Ectodermal cell (in vitro differentiated cells): ENCODE data around the gene CYP4B1.
"Not testable (repeated sequence)": the region's sequence is repeated elsewhere in the genome, so short reads cannot be mapped to it uniquely, and the experiment has no call there.

Experiments used
- H3K27ac ChIP-seq: 2 replicates; pipeline ENCODE4 v1.7.0; 2013; ENCODE audit warnings: mild to moderate bottlenecking, low read depth, low read length; ENCODE audit not compliant: insufficient read depth, poor library complexity, severe bottlenecking
- H3K27me3 ChIP-seq: 2 replicates; pipeline ENCODE4 v1.7.0; 2013; ENCODE audit warnings: mild to moderate bottlenecking, low read length; ENCODE audit not compliant: insufficient read depth, control insufficient read depth, poor library complexity, severe bottlenecking
- H3K36me3 ChIP-seq: one replicate; pipeline ENCODE4 v1.7.0; 2013; ENCODE audit warnings: low read length; ENCODE audit not compliant: control insufficient read depth, insufficient read depth
- H3K4me1 ChIP-seq: one replicate; pipeline ENCODE4 v1.7.0; 2013; ENCODE audit warnings: low read length; ENCODE audit not compliant: control insufficient read depth, insufficient read depth
- H3K4me3 ChIP-seq: 2 replicates; pipeline ENCODE4 v1.7.0; 2013; ENCODE audit warnings: low read depth, low read length, control low read depth; ENCODE audit not compliant: insufficient read depth
- H3K9me3 ChIP-seq: 2 replicates; pipeline ENCODE4 v1.7.0; 2013; ENCODE audit warnings: mild to moderate bottlenecking, low read length, moderate library complexity; ENCODE audit not compliant: control insufficient read depth
- WGBS, 2 experiments: methylation state at CpG; one replicate each; pipeline ENCODE4 v1.1.7; 2013; ENCODE audit warnings: missing lambda C conversion rate in 2 of 2; 5-methylcytosine and 5-hydroxymethylcytosine counted together

The CYP4B1 gene

DNA sequence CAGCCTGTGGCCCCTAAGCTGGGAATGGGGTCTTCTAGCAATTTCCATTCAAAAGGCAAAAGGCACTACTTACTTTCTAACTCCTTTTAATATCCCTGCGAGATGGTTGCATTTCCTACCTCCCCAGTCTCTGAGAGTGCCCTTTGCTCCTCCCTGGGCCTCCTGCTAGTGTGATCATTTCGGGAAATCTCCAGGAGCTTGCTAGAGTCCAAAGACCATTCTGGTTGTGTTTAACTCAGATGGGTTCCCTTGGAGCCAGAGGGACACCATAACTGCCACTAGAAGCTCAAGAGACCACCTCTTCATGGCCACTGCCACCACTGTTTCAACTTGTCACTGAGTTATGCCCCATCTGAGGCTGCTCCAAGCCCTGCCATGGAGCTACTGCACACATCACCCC is 34.4 kb upstream of the CYP4B1 start:
- no peak overlapping the region for H3K4me3 ChIP-seq
- no peaks in the 10 kb centered on the region for H3K36me3 ChIP-seq
- H3K9me3 ChIP-seq = no peaks in the 10 kb centered on the region
- WGBS, 2 experiments = 90 to 94% methylated on average over 2 of the region's 2 CpGs
- H3K27ac ChIP-seq = no peak overlapping the region
- H3K4me1 ChIP-seq = no peaks in the 10 kb centered on the region
- no peaks in the 10 kb centered on the region for H3K27me3 ChIP-seq

DNA sequence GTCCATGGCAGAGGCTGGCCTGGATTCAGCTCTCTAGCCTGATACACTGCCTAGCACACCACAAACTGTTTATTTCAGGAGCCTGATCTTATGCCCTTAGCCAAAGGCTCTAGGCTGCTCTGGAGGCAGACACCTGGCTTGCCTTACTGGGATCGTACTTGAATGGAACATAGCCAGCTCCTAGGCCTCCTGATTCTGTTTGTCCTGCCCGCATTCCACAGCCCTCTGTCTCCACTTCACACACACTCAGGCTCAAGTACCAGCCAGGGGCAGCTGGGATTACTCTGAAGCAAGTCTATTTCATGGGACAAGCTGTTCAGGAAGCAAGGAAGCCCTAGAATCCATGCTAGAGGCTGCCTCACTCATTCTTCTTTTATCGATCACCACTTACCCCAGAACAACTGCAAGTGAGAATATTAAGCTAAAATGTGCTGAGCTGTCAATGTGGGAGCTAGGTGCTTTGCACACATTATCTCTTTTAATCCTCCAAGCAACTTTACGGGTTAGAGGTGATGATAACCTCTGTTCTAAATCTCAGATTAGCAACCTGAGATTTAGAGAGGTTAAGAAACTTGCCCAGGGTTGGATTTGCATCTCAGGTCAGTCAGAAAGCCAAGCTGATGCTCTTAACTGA is 31.1 kb upstream of the CYP4B1 start:
- H3K4me3 ChIP-seq = no peak overlapping the region
- H3K27me3 ChIP-seq = no peaks in the 10 kb centered on the region
- H3K4me1 ChIP-seq = no peaks in the 10 kb centered on the region
- WGBS, 2 experiments = 88 to 97% methylated on average over 3 to 4 of the region's 4 CpGs
- H3K27ac ChIP-seq = no peak overlapping the region
- H3K36me3 ChIP-seq = no peaks in the 10 kb centered on the region
- no peaks in the 10 kb centered on the region for H3K9me3 ChIP-seq

DNA sequence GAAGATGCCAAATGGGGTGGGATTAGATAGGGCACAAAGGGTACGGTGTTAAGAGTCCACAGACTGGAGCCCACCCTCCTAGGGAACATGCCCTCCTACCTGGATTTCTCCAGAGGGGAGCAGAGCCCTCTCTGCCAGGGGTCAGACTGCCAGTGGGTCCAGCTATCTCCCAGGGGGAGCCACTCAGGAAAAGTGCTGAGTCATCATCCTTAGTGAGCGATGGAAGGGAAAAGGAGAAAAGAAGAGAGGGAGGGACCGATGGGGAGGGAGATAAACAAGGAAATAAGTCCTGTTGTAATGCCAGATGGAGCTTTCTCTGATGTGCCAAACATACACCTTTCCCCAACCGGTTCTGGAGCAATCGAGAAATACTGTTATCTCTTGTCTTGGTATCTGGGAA is 30.4 kb upstream of the CYP4B1 start:
- no peaks in the 10 kb centered on the region for H3K9me3 ChIP-seq
- whole genome bisulfite sequencing, 2 experiments = 93 to 96% methylated on average over 5 of the region's 5 CpGs
- no peaks in the 10 kb centered on the region for H3K36me3 ChIP-seq
- no peaks in the 10 kb centered on the region for H3K4me1 ChIP-seq
- H3K4me3 ChIP-seq = no peak overlapping the region
- no peak overlapping the region for H3K27ac ChIP-seq
- H3K27me3 ChIP-seq = no peaks in the 10 kb centered on the region

DNA sequence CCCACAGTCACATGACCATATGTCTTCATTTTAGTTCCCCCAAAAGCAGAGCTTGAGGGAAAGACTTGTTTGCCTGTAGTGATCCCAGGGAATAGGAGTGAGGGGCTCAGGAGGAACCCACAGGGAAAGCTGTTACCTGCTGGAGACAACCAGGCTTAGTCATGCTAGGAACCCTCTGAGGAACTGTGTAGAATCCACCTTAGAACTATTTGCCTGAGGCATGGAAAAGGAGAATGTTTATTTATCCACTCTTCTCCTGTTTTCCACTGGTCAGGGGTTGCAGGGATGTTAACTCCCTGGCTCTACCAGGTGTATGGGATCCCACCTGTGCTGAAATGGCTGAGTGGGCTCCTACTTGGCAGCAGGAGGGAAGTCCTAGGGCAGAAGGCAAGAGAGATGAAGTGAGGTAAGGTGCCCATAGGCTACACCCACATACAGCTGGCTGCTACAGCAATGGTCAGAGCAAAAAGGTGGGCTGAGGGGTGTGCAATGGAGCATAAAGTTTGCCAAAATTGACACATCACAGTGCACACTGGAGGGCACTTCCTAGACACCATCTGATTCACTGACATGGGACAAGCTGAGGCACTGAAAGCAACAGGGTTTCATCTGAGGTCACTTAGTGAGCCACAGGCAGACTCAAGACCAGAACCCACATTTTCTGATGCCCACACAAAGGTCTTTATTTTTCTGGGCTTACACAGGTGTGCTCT is 29.7 kb upstream of the CYP4B1 start:
- H3K4me1 ChIP-seq = no peaks in the 10 kb centered on the region
- no peaks in the 10 kb centered on the region for H3K9me3 ChIP-seq
- no peak overlapping the region for H3K4me3 ChIP-seq
- no peaks in the 10 kb centered on the region for H3K27me3 ChIP-seq
- no peaks in the 10 kb centered on the region for H3K36me3 ChIP-seq
- H3K27ac ChIP-seq = no peak overlapping the region

- Histone ChIP-seq H3K9me3 (no peaks in the 10 kb centered on the region), H3K36me3 (no peaks in the 10 kb centered on the region), H3K4me3 (no peak overlapping the region), H3K4me1 (no peaks in the 10 kb centered on the region), H3K27ac (no peak overlapping the region), H3K27me3 (no peaks in the 10 kb centered on the region)
- WGBS, 2 experiments = 92 to 93% methylated on average over 3 of the region's 3 CpGs
These were observed 28.3 kb upstream of the CYP4B1 start for GRCh38 chr1:46770541-46770940.

DNA sequence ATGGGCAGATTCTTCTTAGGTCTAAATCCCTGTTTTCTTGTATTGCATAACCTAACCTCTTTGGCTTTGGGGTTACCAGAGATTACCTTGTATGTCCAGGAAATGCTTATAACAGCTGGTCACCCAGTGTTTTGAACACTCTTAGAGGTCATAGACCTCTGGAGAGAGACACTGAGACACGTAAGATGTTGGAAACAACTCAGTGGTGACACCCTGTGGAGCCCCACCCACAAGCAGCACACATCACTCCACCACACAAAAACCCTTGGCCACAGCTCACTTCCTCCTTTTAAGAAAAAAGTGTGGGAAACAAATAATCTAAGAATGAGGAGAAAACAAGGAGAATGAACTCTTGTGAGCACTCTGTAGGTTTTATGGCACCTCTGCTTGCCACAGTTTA is 26.3 kb upstream of the CYP4B1 start:
- Histone ChIP-seq H3K27me3 (no peaks in the 10 kb centered on the region), H3K4me3 (no peak overlapping the region), H3K9me3 (no peaks in the 10 kb centered on the region), H3K27ac (no peak overlapping the region), H3K4me1 (no peaks in the 10 kb centered on the region), H3K36me3 (no peaks in the 10 kb centered on the region)
- WGBS, 2 experiments = 85 to 96% methylated on average over 1 of the region's 1 CpG

DNA sequence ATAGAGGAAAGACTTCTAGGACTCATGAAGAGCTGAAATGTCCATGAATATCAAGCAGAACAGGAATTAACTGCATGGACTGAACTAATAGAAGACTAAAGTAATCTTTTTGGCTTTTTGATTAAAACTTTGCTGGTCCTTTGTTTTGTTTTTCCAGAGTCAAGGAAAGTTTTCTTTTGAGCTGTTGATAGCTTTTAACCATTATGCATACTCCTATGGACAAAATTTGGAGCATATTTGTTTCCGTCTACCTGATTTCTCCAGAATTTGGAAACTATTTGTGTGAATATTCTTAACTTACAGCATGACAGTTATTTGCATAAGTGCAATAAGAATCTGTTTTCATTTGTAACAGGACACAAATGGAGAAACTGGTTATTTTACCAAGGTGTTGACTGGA is 24.5 kb upstream of the CYP4B1 start:
- Histone ChIP-seq H3K27me3 (no peaks in the 10 kb centered on the region), H3K27ac (no peak overlapping the region), H3K36me3 (no peaks in the 10 kb centered on the region), H3K9me3 (no peaks in the 10 kb centered on the region), H3K4me1 (no peaks in the 10 kb centered on the region), H3K4me3 (no peak overlapping the region)
- 90 to 100% methylated on average over 1 of the region's 1 CpG for WGBS, 2 experiments

- H3K4me3 ChIP-seq, H3K9me3 ChIP-seq, H3K27ac ChIP-seq, H3K27me3 ChIP-seq, H3K4me1 ChIP-seq, H3K36me3 ChIP-seq: not testable (repeated sequence)
- WGBS, 2 experiments = 96% methylated on average over 18 of the region's 18 CpGs
These were observed 20.4 kb upstream of the CYP4B1 start for GRCh38 chr1:46778456-46778855.

DNA sequence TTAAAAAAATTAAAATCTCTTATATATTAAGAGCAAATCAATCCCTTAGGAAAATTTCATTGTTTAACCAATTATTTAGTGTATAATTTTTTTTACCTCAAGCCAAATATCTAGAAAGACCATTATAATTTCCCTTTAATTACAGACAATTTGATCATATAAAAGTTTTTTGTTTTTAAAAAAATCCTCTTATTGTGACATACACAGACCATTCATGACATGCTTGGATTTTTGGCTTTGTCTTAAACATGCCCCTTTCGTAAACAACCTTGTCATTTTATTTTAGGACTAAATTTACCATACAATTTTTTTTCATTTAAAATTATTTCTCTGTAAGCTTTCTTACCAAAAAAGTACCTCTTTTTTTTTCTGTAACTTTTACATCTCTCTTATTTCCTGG is 14.2 kb upstream of the CYP4B1 start:
- 93 to 96% methylated on average over 1 of the region's 1 CpG for WGBS, 2 experiments
- no peaks in the 10 kb centered on the region for H3K4me1 ChIP-seq
- no peak overlapping the region for H3K4me3 ChIP-seq
- H3K27ac ChIP-seq = no peak overlapping the region
- H3K9me3 ChIP-seq = peaks cover 2% of the 10 kb centered on the region
- no peaks in the 10 kb centered on the region for H3K36me3 ChIP-seq
- H3K27me3 ChIP-seq = no peaks in the 10 kb centered on the region

- not testable (repeated sequence) for H3K27me3 ChIP-seq, H3K27ac ChIP-seq, H3K9me3 ChIP-seq, H3K36me3 ChIP-seq, H3K4me1 ChIP-seq, H3K4me3 ChIP-seq
- WGBS, 2 experiments = 91 to 94% methylated on average over 4 of the region's 4 CpGs
These were observed 10.2 kb upstream of the CYP4B1 start for GRCh38 chr1:46788634-46789033.
